Measurements from ENCODE around the gene CCDC179.

DNA sequence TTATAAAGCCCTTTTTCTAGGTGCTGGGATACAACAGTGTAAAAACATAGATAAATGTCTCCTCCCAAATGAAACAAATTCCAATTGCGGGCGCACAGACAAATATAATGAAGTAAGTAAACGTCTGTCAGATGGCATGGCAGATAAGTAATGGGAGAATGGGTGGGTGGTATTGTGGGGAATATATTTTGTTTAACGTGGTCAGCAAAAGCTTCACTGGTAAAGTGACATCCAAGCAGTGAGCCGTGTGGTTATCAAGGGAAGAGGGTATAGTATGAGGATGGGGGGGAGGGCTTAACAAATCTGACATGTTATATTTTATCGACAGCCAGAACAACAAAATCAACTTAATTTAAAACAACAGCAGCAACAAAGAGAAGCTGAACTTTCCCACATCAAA, 31.9 kb downstream of the CCDC179 start:
- TF ChIP-seq, protein P1, sequence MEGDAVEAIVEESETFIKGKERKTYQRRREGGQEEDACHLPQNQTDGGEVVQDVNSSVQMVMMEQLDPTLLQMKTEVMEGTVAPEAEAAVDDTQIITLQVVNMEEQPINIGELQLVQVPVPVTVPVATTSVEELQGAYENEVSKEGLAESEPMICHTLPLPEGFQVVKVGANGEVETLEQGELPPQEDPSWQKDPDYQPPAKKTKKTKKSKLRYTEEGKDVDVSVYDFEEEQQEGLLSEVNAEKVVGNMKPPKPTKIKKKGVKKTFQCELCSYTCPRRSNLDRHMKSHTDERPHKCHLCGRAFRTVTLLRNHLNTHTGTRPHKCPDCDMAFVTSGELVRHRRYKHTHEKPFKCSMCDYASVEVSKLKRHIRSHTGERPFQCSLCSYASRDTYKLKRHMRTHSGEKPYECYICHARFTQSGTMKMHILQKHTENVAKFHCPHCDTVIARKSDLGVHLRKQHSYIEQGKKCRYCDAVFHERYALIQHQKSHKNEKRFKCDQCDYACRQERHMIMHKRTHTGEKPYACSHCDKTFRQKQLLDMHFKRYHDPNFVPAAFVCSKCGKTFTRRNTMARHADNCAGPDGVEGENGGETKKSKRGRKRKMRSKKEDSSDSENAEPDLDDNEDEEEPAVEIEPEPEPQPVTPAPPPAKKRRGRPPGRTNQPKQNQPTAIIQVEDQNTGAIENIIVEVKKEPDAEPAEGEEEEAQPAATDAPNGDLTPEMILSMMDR (IDR thresholded peaks at IDR 0.05; ENCODE audit: low read length) = no peak
- TF ChIP-seq EZH2 (IDR thresholded peaks at IDR 0.05; ENCODE audit: borderline replicate concordance, low read length) = no peak

Measured in OCI-LY1 (cell line).